K562 (cell line): ENCODE data around the gene PDE1A.

Source experiments
- ETV6 ChIP-seq, 3 experiments: fragments of 150-350 bp in 1 of 3; sonication (generic) in 1 of 3; formaldehyde crosslinking in 1 of 3; IDR thresholded peaks; 2 replicates each; pipeline versions ENCODE4 v1.6.1 to v1.8.0; 2014 to 2022; ENCODE audit warnings: borderline replicate concordance in 2 of 3, low read depth in 2 of 3, antibody characterized with exemption in 1 of 3, low read length in 1 of 3, mild to moderate bottlenecking in 1 of 3, missing genetic modification reagents in 1 of 3
- MAZ ChIP-seq, 2 experiments: fragments of 450-650 bp in 1 of 2; sonication (generic) in 1 of 2; formaldehyde crosslinking; IDR thresholded peaks in 1 of 2; conservative IDR thresholded peaks in 1 of 2; 2 replicates each; pipeline versions ENCODE4 v1.4.0 to v1.5.0; 2020; ENCODE audit warnings: mild to moderate bottlenecking in 1 of 2, missing genetic modification reagents in 1 of 2
- MYBL2 ChIP-seq, 2 experiments: fragments of 450-650 bp in 1 of 2; sonication (generic) in 1 of 2; formaldehyde crosslinking in 1 of 2; IDR thresholded peaks; 2 replicates each; pipeline versions ENCODE4 v1.6.1 to v1.8.1; 2017 to 2022; ENCODE audit warnings: borderline replicate concordance in 1 of 2, inconsistent platforms in 1 of 2, low read depth in 1 of 2, mild to moderate bottlenecking in 1 of 2, missing genetic modification reagents in 1 of 2, moderate library complexity in 1 of 2
- MYC ChIP-seq, 2 experiments: fragments of 250-450 bp in 1 of 2; sonication (Bioruptor Pico) in 1 of 2; IDR thresholded peaks; 2 replicates each; pipeline versions ENCODE4 v1.5.1 to v1.6.1; 2012 to 2021; ENCODE audit warnings: low read depth in 2 of 2, borderline replicate concordance in 1 of 2, improper control_type of control experiment in 1 of 2, low read length in 1 of 2, mild to moderate bottlenecking in 1 of 2, moderate library complexity in 1 of 2
- POLR2AphosphoS2 ChIP-seq: IDR thresholded peaks from 2 replicates; pipeline ENCODE4 v1.6.1; 2012; ENCODE audit warnings: low read length, improper control_type of control experiment
- RUNX1 ChIP-seq: sonication (generic); IDR thresholded peaks from 2 replicates; pipeline ENCODE4 v1.6.1; 2016; ENCODE audit warnings: antibody characterized with exemption, low read depth
- SAP30 ChIP-seq: fragments of 200-600 bp; sonication (generic); IDR thresholded peaks from 2 replicates; pipeline ENCODE4 v1.6.1; 2012; ENCODE audit warnings: borderline replicate concordance, low read depth, mild to moderate bottlenecking, moderate library complexity, low read length, control low read depth, inconsistent platforms; ENCODE audit not compliant: insufficient read depth, poor library complexity, severe bottlenecking
- SRF ChIP-seq, 2 experiments: fragments of 250-450, 450-650 bp in 1 of 2; sonication (Bioruptor Pico) in 1 of 2; sonication (generic) in 1 of 2; formaldehyde crosslinking; IDR thresholded peaks; 2 replicates each; pipeline versions ENCODE4 v1.5.0 to v1.5.1; 2020 to 2022; ENCODE audit warnings: mild to moderate bottlenecking in 1 of 2, missing genetic modification reagents in 1 of 2
- ZNF431 ChIP-seq: sonication (generic); formaldehyde crosslinking; IDR thresholded peaks from 2 replicates; pipeline ENCODE4 v1.8.0; 2022; ENCODE audit warnings: mild to moderate bottlenecking, missing genetic modification reagents
- ZNF77 ChIP-seq: fragments of 250-450 bp; sonication (Bioruptor Pico); IDR thresholded peaks from 2 replicates; pipeline ENCODE4 v1.5.0; 2020
- TF ChIP-seq, protein P1 (sequence below), 2 experiments: fragments of 200-800 bp in 1 of 2; sonication (Bioruptor generic) in 1 of 2; sonication (generic) in 1 of 2; formaldehyde crosslinking in 1 of 2; IDR thresholded peaks in 1 of 2; conservative IDR thresholded peaks in 1 of 2; 2 replicates each; pipeline versions ENCODE4 v1.5.0 to v1.6.1; 2016 to 2020; ENCODE audit warnings: missing compliant biosample characterization in 1 of 2, missing genetic modification characterization in 1 of 2, missing genetic modification reagents in 1 of 2
- TF ChIP-seq, protein P2 (sequence below), 3 experiments: IDR thresholded peaks in 2 of 3; conservative IDR thresholded peaks in 1 of 3; 2 replicates each; pipeline ENCODE4 v1.5.1; 2011 to 2012; ENCODE audit warnings: low read length in 3 of 3, mild to moderate bottlenecking in 3 of 3, control low read depth in 2 of 3, improper control_type of control experiment in 1 of 3, inconsistent platforms in 1 of 3, low read depth in 1 of 3, mixed read lengths in 1 of 3, moderate library complexity in 1 of 3; ENCODE audit not compliant: insufficient read depth in 2 of 3
- TF ChIP-seq, protein P3 (sequence below): fragments of 250-450 bp; sonication (Bioruptor Pico); IDR thresholded peaks from 2 replicates; pipeline ENCODE4 v1.5.1; 2021; ENCODE audit warnings: mild to moderate bottlenecking
- TF ChIP-seq, protein P4 (sequence below): fragments of 450-650 bp; IDR thresholded peaks from 2 replicates; pipeline ENCODE4 v1.7.0; 2016; ENCODE audit warnings: borderline replicate concordance

DNA sequence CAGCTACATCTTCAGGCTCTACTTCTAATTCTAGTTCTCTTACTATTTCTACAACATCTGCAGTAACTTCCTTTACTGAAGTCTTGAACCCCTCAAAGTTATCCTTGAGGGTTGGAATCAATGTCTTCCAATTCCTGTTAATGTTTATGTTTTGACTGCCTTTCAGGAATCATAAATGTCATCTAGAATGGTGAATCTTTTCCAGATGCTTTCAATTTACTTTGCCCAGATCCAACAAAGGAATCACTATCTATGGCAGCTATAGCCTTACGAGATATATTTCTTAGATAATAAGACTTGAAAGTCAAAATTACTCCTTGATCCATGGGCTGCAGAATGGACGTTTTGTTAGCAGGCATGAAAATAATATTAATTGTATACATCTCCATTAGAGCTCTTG lies 123.9 kb downstream of the PDE1A start:
- TF ChIP-seq MAZ (CRISPR knock-in tag; conservative IDR thresholded peaks at IDR 0.05 in 1 of 2, IDR thresholded peaks at IDR 0.05 in 1 of 2) (no peak), ZNF77 (CRISPR knock-in tag) (no peak), ETV6 (IDR thresholded peaks at IDR 0.05; ENCODE audit: borderline replicate concordance in 1 of 2, low read depth in 2 of 2, low read length in 1 of 2) (no peak), ETV6 (CRISPR knock-in tag; IDR thresholded peaks at IDR 0.05; ENCODE audit: borderline replicate concordance) (no peak), SAP30 (no peak), POLR2AphosphoS2 (no peak), SRF (CRISPR knock-in tag; IDR thresholded peaks at IDR 0.05) (no peak), ZNF431 (CRISPR knock-in tag) (no peak), RUNX1 (no peak), MYC (IDR thresholded peaks at IDR 0.05; ENCODE audit: low read depth, low read length) (no peak), MYC (CRISPR knock-in tag; IDR thresholded peaks at IDR 0.05; ENCODE audit: borderline replicate concordance, low read depth) (no peak), MYBL2 (IDR thresholded peaks at IDR 0.05; ENCODE audit: low read depth) (no peak), MYBL2 (CRISPR knock-in tag; IDR thresholded peaks at IDR 0.05; ENCODE audit: borderline replicate concordance) (no peak)
- TF ChIP-seq, protein P1, sequence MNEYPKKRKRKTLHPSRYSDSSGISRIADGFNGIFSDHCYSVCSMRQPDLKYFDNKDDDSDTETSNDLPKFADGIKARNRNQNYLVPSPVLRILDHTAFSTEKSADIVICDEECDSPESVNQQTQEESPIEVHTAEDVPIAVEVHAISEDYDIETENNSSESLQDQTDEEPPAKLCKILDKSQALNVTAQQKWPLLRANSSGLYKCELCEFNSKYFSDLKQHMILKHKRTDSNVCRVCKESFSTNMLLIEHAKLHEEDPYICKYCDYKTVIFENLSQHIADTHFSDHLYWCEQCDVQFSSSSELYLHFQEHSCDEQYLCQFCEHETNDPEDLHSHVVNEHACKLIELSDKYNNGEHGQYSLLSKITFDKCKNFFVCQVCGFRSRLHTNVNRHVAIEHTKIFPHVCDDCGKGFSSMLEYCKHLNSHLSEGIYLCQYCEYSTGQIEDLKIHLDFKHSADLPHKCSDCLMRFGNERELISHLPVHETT (CRISPR knock-in tag; conservative IDR thresholded peaks at IDR 0.05 in 1 of 2, IDR thresholded peaks at IDR 0.05 in 1 of 2) = no peak
- TF ChIP-seq, protein P2, sequence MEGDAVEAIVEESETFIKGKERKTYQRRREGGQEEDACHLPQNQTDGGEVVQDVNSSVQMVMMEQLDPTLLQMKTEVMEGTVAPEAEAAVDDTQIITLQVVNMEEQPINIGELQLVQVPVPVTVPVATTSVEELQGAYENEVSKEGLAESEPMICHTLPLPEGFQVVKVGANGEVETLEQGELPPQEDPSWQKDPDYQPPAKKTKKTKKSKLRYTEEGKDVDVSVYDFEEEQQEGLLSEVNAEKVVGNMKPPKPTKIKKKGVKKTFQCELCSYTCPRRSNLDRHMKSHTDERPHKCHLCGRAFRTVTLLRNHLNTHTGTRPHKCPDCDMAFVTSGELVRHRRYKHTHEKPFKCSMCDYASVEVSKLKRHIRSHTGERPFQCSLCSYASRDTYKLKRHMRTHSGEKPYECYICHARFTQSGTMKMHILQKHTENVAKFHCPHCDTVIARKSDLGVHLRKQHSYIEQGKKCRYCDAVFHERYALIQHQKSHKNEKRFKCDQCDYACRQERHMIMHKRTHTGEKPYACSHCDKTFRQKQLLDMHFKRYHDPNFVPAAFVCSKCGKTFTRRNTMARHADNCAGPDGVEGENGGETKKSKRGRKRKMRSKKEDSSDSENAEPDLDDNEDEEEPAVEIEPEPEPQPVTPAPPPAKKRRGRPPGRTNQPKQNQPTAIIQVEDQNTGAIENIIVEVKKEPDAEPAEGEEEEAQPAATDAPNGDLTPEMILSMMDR (IDR thresholded peaks at IDR 0.05 in 2 of 3, conservative IDR thresholded peaks at IDR 0.05 in 1 of 3; ENCODE audit: insufficient read depth in 2 of 3, low read depth in 1 of 3, low read length in 3 of 3) = no peak
- TF ChIP-seq, protein P3, sequence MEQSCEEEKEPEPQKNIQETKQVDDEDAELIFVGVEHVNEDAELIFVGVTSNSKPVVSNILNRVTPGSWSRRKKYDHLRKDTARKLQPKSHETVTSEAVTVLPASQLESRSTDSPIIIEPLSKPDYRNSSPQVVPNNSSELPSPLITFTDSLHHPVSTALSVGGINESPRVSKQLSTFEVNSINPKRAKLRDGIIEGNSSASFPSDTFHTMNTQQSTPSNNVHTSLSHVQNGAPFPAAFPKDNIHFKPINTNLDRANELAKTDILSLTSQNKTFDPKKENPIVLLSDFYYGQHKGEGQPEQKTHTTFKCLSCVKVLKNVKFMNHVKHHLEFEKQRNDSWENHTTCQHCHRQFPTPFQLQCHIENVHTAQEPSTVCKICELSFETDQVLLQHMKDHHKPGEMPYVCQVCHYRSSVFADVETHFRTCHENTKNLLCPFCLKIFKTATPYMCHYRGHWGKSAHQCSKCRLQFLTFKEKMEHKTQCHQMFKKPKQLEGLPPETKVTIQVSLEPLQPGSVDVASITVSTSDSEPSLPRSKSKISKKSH = no peak
- TF ChIP-seq, protein P4, sequence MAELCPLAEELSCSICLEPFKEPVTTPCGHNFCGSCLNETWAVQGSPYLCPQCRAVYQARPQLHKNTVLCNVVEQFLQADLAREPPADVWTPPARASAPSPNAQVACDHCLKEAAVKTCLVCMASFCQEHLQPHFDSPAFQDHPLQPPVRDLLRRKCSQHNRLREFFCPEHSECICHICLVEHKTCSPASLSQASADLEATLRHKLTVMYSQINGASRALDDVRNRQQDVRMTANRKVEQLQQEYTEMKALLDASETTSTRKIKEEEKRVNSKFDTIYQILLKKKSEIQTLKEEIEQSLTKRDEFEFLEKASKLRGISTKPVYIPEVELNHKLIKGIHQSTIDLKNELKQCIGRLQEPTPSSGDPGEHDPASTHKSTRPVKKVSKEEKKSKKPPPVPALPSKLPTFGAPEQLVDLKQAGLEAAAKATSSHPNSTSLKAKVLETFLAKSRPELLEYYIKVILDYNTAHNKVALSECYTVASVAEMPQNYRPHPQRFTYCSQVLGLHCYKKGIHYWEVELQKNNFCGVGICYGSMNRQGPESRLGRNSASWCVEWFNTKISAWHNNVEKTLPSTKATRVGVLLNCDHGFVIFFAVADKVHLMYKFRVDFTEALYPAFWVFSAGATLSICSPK = no peak
